ENCODE measurements around the gene VAV3.

DNA sequence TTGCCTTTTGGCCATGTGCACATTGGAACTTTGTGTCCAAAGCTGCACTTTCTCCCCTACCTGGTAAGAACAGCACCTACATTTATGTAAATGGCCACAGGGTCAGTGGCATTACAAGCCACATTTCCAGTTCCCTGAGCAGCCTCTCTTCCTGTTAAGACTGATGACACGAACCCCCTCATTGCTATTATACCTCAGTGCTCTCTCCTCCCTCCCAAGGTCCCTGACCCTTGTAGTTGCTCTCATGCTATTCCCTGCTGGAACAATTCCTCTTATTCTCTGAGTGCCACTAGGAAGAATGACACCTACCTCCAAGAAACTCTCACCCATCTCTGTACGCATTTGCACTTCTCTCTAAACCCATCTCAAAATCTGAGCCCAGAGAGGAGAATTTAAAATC is 14.9 kb upstream of the VAV3 start:
- TF ChIP-seq, protein P1, sequence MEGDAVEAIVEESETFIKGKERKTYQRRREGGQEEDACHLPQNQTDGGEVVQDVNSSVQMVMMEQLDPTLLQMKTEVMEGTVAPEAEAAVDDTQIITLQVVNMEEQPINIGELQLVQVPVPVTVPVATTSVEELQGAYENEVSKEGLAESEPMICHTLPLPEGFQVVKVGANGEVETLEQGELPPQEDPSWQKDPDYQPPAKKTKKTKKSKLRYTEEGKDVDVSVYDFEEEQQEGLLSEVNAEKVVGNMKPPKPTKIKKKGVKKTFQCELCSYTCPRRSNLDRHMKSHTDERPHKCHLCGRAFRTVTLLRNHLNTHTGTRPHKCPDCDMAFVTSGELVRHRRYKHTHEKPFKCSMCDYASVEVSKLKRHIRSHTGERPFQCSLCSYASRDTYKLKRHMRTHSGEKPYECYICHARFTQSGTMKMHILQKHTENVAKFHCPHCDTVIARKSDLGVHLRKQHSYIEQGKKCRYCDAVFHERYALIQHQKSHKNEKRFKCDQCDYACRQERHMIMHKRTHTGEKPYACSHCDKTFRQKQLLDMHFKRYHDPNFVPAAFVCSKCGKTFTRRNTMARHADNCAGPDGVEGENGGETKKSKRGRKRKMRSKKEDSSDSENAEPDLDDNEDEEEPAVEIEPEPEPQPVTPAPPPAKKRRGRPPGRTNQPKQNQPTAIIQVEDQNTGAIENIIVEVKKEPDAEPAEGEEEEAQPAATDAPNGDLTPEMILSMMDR (IDR thresholded peaks at IDR 0.05; ENCODE audit: low read depth, low read length, poor library complexity, severe bottlenecking) = no peak
- TF ChIP-seq EZH2phosphoT487 (IDR thresholded peaks at IDR 0.05; ENCODE audit: borderline replicate concordance, low read length) = no peak
